Activated CD4-positive, CD25-positive, alpha-beta regulatory T cell (primary cell): ENCODE measurements around the gene TFRC.
"Not testable (repeated sequence)": the region's sequence is repeated elsewhere in the genome, so short reads cannot be mapped to it uniquely, and the experiment has no call there.

Experiments used
- DNase-seq, 4 experiments: peaks; one replicate each; lab custom pipeline; 2025; lab: John Stamatoyannopoulos, UW

Gene TFRC

DNA sequence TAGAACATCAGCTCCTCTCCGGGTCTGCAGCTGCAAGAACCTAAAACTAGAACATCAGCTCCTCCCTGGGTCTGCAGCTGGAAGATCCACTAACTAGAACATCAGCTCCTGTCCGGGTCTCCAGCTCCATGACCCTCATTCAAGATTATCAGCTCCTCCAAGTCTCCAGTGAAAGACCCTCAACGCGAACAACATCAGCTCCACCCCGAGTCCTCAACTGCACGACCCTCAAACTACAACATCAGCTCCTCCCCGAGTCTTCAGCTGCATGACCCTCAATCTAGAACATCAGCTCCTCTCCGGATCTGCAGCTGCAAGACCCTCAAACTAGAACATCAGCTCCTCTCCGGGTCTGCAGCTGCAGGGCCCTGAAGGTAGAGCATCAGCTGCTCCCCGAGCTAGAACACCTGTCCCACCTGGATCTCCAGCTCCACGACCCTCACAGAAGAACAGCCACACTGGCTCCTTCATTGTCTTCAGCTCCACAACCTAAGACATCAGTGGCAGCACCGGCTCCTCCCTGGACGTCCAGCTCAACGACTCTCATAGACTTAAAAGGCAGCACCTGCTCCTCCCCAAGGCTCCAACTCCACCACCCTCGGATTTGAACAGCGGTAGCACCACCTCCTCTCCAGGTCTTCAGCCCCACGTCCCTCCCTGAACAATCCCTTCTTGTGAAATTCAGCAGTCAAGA, 77.4 kb downstream of the TFRC start:
- DNase-seq, result not testable (repeated sequence)

- no peak for DNase-seq
Measured at GRCh38 chr3:196003611-196004010, 78.3 kb downstream of the TFRC start.

GRCh38 chr3:196002721-196003120, 79.2 kb downstream of the TFRC start:
- DNase-seq, result not testable (repeated sequence)

DNA sequence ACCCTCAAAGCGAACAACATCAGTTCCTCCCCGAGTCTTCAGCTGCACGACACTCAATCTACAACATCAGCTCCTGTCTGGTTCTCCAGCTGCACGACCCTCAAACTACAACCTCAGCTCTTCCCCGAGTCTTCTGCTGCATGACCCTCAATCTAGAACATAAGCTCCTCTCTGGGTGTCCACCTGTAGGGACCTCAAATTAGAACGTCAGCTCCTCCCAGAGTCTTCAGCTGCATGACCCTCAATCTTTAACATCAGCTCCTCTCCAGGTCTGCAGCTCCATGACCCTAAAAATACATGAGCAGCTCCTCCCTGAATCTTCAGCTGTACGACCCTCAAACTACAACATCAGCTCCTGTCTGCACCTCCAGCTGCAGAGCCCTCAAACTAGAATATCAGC, 80.7 kb downstream of the TFRC start:
- not testable (repeated sequence) for DNase-seq

GRCh38 chr3:196000360-196000950, 81.4 kb downstream of the TFRC start:
- DNase-seq, result not testable (repeated sequence)

DNA sequence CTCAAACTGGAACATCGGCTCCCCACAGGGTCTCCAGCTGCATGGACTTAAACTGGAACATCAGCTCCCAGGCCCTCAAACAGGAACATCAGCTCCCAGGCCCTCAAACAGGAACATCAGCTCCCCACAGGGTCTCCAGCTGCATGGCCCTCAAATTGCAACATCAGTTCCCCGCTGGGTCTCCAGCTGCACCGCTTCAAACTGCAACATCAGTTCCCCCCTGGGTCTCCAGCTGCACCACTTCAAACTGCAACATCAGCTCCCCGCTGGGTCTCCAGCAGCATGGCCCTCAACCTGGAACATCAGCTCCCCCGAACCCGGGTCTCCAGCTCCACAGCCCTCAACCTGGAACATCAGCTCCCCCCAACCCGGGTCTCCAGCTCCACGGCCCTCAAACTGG, 82.0 kb downstream of the TFRC start:
- DNase-seq, result no peak
